ENCODE measurements around the gene MAD1L1.

- no peak for TF ChIP-seq CTCF (IDR thresholded peaks at IDR 0.05; ENCODE audit: borderline replicate concordance, extremely low read depth, low read length, poor library complexity, severe bottlenecking)
- no peak for TF ChIP-seq EZH2 (IDR thresholded peaks at IDR 0.05; ENCODE audit: borderline replicate concordance, low read depth, low read length, severe bottlenecking)
Measured at GRCh38 chr7:2280424-2280823, 47.7 kb upstream of the MAD1L1 start.

Measured in DND-41 (cell line).